Adrenal gland (tissue), 12 donors: Measurements from ENCODE around the gene RUSC2. TPM values are rescaled to one million over a fixed set of nuclear protein-coding genes. Genes with fewer than 3 reads are reported as not detected.

ENCODE experiments used
- DNase-seq, 7 donors: peaks; one replicate each; pipeline ENCODE4 v3.0.0-alpha.2; 2019 to 2020
- H3K27ac ChIP-seq, 5 donors: fragments of 200-600 bp; sonication (generic) in 4 of 5; 1 replicate in 3 of 5; 2 replicates in 2 of 5; pipeline versions ENCODE4 v1.5.1 to v1.8.0; 2016 to 2020; ENCODE audit warnings: mild to moderate bottlenecking in 1 of 5
- H3K27me3 ChIP-seq: fragments of 200-600 bp; 2 replicates; pipeline ENCODE4 v1.8.0; 2021
- H3K36me3 ChIP-seq, 2 donors: fragments of 200-600 bp; replicated peaks in 1 of 2; 1 replicate in 1 of 2; 2 replicates in 1 of 2; pipeline versions ENCODE4 v1.5.1 to v1.8.0; 2018 to 2022
- H3K4me1 ChIP-seq, 2 donors: fragments of 200-600 bp; replicated peaks in 1 of 2; 1 replicate in 1 of 2; 2 replicates in 1 of 2; pipeline versions ENCODE4 v1.5.1 to v1.8.0; 2018 to 2021
- H3K4me3 ChIP-seq, 4 donors: fragments of 200-600 bp; sonication (generic) in 3 of 4; one replicate each; pipeline ENCODE4 v1.5.1; 2016 to 2018
- H3K9me3 ChIP-seq, 3 donors: fragments of 200-600 bp; sonication (generic) in 1 of 3; replicated peaks in 1 of 3; 1 replicate in 2 of 3; 2 replicates in 1 of 3; pipeline versions ENCODE4 v1.5.1 to v1.8.0; 2016 to 2021
- POLR2A ChIP-seq, 2 donors: fragments of 450-650 bp; IDR thresholded peaks; one replicate each; pipeline ENCODE4 v1.6.1; 2017; ENCODE audit warnings: antibody characterized with exemption in 2 of 2, mild to moderate bottlenecking in 2 of 2, moderate library complexity in 1 of 2
- WGBS, 4 donors: extraction: QIAGEN DNeasy Blood & Tissue Kit in 2 of 4; methylation state at CpG; one replicate each; pipeline versions ENCODE4 v1.1.5 to v1.1.7; 2013 to 2017; 5-methylcytosine and 5-hydroxymethylcytosine counted together
- intact Hi-C, 2 donors: fragments of 100-400 bp; cut with DNase I; formaldehyde crosslinking; loops; one replicate each; pipeline versions ENCODE4 v1.14.1 to v1.15.0; 2022 to 2023
- polyA plus RNA-seq, 3 donors: library from polyadenylated mRNA; stranded (reverse); fragments of 200-250 nt in 2 of 3; fragments of 350-450 nt in 1 of 3; fragmentation: Illumina TruSeq in 1 of 3; extraction: RNeasy Lipid Tissue Mini Kit (QIAGEN cat#74804) in 1 of 3; gene quantifications; one replicate each; pipeline ENCODE4 v1.2.3, GENCODE V29; 2013 to 2014
- total RNA-seq, 9 donors: library from RNA; depleted of rRNA in 4 of 9; stranded (reverse); fragments of >200 nt in 4 of 9; fragments of 120-200 nt in 1 of 9; fragmentation: NEBNext Ultra II Directional in 1 of 9; extraction: Animal tissue kit (Norgen Biotek cat#: 25700) in 1 of 9; gene quantifications; one replicate each; pipeline versions ENCODE4 v1.1.0 to v1.2.4, GENCODE V29; 2013 to 2023
- TF ChIP-seq, protein P1 (sequence below), 6 experiments: fragments of 450-650 bp in 4 of 6; fragments of 200-600 bp in 2 of 6; sonication (generic) in 1 of 6; IDR thresholded peaks; 1 replicate in 5 of 6; 2 replicates in 1 of 6; pipeline versions ENCODE4 v1.5.1 to v1.8.0; 2016 to 2021; ENCODE audit warnings: antibody characterized with exemption in 6 of 6, mild to moderate bottlenecking in 2 of 6, moderate library complexity in 1 of 6
- donor health status: healthy with polysubstance abuse.
- donor health status: Bipolar disorder and iron deficiency.
- donor health status: DM: yes; HTN: yes; CAD: no.
- donor health status: DM: no; HTN: no; CAD: no.
- donor health status: DM: no; HTN: no; CAD: no.
- donor health status: DM: yes; HTN: yes; CAD: no.

Gene RUSC2
- total and polyA plus RNA-seq, 12 donors = 5.9 to 66.8 (median 31.2) TPM

- TF ChIP-seq, protein P1, sequence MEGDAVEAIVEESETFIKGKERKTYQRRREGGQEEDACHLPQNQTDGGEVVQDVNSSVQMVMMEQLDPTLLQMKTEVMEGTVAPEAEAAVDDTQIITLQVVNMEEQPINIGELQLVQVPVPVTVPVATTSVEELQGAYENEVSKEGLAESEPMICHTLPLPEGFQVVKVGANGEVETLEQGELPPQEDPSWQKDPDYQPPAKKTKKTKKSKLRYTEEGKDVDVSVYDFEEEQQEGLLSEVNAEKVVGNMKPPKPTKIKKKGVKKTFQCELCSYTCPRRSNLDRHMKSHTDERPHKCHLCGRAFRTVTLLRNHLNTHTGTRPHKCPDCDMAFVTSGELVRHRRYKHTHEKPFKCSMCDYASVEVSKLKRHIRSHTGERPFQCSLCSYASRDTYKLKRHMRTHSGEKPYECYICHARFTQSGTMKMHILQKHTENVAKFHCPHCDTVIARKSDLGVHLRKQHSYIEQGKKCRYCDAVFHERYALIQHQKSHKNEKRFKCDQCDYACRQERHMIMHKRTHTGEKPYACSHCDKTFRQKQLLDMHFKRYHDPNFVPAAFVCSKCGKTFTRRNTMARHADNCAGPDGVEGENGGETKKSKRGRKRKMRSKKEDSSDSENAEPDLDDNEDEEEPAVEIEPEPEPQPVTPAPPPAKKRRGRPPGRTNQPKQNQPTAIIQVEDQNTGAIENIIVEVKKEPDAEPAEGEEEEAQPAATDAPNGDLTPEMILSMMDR (IDR thresholded peaks at IDR 0.05) = no peak
- no peak for TF ChIP-seq POLR2A (IDR thresholded peaks at IDR 0.05)
- Histone ChIP-seq H3K27ac (peak overlapping the region in 3 of 5 donors; percentile 11 to 83 (median 55)), H3K27me3 (no peaks in the 10 kb centered on the region), H3K9me3 (no peaks in the 10 kb centered on the region), H3K36me3 (no peaks in the 10 kb centered on the region), H3K4me1 (peaks cover 26 to 43% of the 10 kb centered on the region in 2 donors), H3K4me3 (no peak overlapping the region)
- DNase-seq = peak in 5 of 7 donors; percentile 35 to 71 (median 50)
- WGBS, 4 donors = 46 to 59% (median 52%) methylated on average over 4 of the region's 4 CpGs
- intact Hi-C loops = no loop called here
Observed at GRCh38 chr9:35518225-35518821, 28.4 kb downstream of the RUSC2 start.

DNA sequence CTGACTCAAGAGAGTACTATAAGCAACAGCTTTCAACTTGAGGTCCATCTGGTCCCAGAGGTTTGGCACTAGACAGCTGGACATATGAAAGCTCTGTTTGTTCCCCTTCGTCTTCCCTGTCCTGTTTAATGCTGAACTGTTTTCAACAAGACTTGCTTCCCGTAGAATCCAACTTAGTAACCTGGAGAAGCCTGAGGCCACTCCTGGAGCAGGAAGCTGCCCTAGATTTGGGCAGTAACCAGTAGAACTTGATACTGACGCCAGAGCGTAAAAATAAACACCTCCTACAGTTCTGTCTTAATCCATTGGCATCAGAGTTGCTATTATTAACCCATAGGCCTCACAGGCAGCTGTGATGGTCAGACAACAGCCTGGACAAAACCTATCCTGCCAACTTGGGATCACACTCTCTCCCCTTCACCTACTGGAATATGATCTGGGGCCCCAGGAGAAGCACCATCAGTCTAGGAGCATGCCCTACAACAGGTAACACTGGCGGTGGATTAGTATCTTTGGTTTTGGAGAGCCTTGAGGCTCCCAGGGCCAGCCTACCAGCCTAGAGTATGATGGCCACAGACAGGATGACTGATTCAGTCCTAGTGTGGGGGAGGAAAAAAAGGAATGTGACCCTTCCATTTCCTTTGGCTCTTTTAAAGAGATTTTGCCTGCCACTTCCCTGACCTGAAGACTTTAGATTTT, 29.2 kb downstream of the RUSC2 start:
- 65 to 74% (median 70%) methylated on average over 4 to 5 of the region's 5 CpGs for WGBS, 4 donors
- Histone ChIP-seq H3K27me3 (no peaks in the 10 kb centered on the region), H3K4me3 (no peak overlapping the region)

DNA sequence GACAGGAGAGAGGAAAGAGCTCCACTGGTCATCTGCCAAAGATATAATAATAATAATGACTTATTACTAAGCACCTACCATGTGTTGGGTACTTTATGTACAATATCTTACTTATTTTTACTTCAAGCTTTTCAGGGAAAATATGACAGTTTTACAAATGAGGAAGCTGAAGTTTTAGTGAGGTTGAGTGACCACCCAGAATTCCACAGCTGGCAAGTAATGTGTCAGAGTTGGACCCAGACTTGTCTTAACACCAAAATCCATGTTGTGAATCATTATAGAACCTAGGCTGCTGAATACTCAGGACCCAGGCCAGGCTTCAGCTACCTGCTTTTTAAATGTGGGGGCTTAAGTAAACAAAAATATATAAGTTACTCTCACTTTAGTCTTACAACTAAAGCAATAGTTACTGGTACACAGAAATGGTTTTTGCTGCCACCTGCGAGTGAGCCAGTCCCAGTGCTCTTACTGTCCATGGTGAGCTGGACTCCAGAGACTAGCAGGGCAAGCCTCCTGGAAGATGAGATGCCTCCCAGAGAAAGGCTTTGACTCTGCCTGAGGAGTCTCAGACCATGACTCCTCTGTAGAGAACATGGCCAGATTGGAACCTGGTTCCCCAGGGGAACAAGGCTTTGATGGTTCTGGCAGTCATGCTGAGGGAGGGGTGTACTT, 29.9 kb downstream of the RUSC2 start:
- DNase-seq = no peak
- TF ChIP-seq POLR2A (IDR thresholded peaks at IDR 0.05) = no peak
- TF ChIP-seq, protein P1 (IDR thresholded peaks at IDR 0.05) = no peak
- 90 to 98% (median 93%) methylated on average over 1 of the region's 1 CpG; no CpG with 5 or more reads in 1 of the 4 donors for WGBS, 4 donors
- H3K36me3 ChIP-seq = no peaks in the 10 kb centered on the region
- H3K27me3 ChIP-seq = no peaks in the 10 kb centered on the region
- no peak overlapping the region for H3K4me3 ChIP-seq
- H3K27ac ChIP-seq = peak overlapping the region in 2 of 5 donors; percentile 55 to 83
- intact Hi-C loops = no loop called here
- peaks cover 26 to 43% of the 10 kb centered on the region in 2 donors for H3K4me1 ChIP-seq
- no peaks in the 10 kb centered on the region for H3K9me3 ChIP-seq

More for the DNA sequence above, 29.2 kb downstream of the RUSC2 start:
- DNase-seq = no peak
- H3K27ac ChIP-seq = peak overlapping the region in 3 of 5 donors; percentile 11 to 83 (median 55)
- no peaks in the 10 kb centered on the region for H3K9me3 ChIP-seq
- intact Hi-C loops = no loop called here
- TF ChIP-seq POLR2A (IDR thresholded peaks at IDR 0.05) = no peak
- TF ChIP-seq, protein P1 (IDR thresholded peaks at IDR 0.05) = no peak
- H3K36me3 ChIP-seq = no peaks in the 10 kb centered on the region
- H3K4me1 ChIP-seq = peaks cover 26 to 43% of the 10 kb centered on the region in 2 donors

DNA sequence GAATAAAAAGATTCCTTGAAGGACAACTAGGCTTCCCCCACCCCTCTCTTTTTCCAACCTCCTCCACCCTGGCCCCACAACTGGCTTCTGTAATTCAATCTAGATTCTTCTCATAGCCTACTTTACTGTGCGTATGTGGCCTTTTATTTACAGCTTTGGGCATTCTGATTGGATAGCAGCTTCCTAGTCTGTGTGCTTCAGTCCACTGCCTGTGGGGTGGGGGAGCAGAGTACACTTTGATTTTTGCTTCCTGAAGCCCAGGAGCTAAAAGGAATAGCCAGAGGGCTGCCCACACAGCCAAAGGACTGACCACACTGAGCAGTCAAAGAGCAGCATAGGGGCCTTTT, 30.4 kb downstream of the RUSC2 start:
- TF ChIP-seq POLR2A (IDR thresholded peaks at IDR 0.05) = no peak
- TF ChIP-seq, protein P1 (IDR thresholded peaks at IDR 0.05) = no peak
- Histone ChIP-seq H3K9me3 (no peaks in the 10 kb centered on the region), H3K4me3 (no peak overlapping the region), H3K36me3 (no peaks in the 10 kb centered on the region), H3K4me1 (peaks cover 26 to 43% of the 10 kb centered on the region in 2 donors), H3K27ac (peak overlapping the region in 2 of 5 donors; percentile 20 to 83), H3K27me3 (no peaks in the 10 kb centered on the region)
- intact Hi-C loops = no loop called here
- 88 to 93% (median 90%) methylated on average over 1 of the region's 1 CpG for WGBS, 4 donors
- DNase-seq = no peak
